M059J (cell line): ENCODE results near the gene ACAD10. TPM values are rescaled to one million over a fixed set of nuclear protein-coding genes. Genes with fewer than 3 reads are reported as not detected.

ENCODE experiments used
- DNase-seq: peaks from one replicate; pipeline ENCODE4 v3.0.0-alpha.2; 2012; ENCODE audit warnings: low read depth
- total RNA-seq: library from RNA; depleted of rRNA; stranded (reverse); fragments of >200 nt; shearing (Covaris generic); gene quantifications from 2 replicates; pipeline ENCODE4 v1.2.3, GENCODE V29; 2014

The ACAD10 gene
- total RNA-seq, 1 experiment from 2014 or later: 4.0 TPM

DNA sequence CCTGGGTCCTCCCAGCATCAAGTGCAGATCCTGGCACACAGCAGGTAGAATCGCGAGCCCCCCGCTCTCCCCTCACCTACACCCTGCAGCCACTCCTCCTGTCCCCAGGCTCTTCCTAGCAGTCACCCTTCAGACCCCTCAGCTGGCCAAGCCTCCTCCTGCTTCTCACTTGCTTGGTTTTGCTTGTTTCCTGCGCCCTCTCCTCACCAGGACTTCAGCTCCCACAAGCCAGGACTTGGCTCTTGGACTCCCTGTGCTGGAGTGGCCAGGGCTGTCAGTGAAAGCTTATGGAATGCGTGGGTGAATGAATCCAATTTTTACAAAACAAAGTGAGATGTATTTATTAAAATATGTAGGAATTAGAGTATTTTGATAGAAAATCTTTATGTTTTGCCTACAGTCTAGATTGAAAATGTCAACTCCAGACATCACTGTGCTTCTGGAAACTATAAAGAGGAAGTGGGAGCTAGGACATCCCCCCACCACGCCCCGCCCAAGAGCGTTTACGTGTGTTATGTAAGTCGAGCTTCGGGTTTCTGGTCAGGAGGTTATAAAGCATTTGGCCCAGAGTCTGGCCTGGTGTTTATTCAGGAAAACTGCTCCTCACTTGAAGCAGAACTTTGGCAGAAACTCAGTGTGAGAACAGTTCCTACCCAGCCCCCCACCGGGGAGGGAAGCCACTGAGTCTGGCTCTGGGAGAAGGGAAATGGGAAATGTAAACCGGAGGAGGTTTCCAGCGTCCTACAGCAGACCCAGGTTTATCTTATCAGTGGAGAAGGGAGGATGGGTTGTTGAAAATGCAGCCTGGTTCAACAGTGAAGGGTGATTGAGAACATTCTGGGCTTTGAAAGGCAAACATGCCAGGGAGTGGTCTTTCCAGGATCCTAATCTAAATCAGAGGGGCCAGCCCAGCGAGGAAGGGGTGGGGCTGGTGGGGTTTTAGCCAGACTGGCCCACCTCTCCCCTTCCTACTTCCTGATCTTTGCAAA is 89.6 kb downstream of the ACAD10 start:
- DNase-seq: no peak

DNA sequence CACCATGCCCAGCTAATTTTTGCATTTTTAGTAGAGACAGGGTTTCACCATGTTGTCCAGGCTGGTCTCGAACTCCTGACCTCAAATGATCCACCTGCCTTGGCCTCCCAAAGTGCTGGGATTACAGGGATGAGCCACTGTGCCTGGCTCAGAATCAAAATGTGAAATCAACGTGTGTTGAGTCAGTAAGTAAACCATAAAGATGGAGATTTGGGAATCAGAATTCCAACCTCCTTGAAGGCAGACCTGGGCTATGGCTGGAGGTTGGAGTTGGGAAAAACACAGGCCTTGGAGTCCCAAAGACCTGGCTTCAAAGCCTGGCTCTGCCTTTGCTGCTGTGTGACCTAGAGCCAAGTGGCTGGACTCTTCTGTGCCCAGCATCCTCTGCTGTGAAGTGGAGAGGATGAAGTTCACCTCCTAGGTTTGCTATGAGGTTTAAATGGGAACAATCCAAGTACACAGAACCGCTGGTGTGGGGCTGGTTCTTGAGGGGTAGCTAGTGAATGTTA is 91.0 kb downstream of the ACAD10 start:
- no peak for DNase-seq

DNA sequence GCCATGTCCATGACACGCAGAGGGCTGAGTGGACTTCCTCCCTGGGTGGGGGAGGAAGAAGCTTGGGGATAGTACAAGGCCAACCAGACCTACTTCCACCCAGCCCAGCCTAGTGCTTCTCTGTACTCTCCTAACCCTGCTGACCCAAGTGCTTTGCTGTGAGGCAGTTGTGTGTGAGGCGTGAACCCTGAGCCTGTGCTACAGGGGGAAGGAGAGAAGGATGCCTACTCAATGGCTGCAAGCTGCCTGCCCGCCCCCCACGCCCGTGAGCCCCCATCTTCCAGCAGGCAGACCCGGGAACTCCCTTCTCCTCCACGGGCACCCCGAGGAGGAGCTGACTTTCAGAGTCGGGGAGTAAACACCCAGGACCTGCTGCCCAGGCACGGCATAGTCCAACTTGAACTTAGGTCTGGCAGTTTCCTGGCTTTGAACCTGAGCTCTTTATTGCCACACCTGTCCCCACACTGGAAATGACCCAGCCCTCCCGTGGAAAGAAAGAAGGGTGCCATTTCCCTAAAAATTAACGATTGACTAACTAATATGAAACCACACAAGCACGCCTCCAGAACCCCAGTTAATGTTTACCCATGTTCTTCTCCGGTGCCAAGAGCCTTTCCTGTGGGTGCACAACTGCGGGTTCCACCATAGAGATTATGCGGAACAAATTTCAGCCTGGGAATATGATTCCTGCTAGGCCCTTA is 91.6 kb downstream of the ACAD10 start:
- no peak for DNase-seq

DNA sequence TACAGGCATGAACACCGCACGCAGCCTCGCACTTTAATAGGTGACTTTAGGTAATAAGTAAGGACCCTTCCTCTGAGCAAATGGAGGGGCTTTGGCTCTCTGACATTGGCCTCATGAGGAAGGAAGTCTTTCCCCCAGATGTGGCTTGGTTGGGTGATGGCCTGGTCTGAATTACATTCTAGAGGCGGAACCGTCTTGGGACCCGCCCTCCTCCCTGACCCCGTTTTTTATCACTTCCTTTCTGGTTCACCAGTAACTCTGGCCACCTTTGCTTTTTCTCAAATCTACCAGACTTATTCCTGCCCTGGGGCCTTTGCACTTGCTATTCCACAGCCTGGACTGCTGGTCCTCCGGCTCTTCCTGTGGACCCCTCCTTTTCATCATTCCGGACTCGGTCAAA is 94.3 kb downstream of the ACAD10 start:
- DNase-seq: no peak

DNA sequence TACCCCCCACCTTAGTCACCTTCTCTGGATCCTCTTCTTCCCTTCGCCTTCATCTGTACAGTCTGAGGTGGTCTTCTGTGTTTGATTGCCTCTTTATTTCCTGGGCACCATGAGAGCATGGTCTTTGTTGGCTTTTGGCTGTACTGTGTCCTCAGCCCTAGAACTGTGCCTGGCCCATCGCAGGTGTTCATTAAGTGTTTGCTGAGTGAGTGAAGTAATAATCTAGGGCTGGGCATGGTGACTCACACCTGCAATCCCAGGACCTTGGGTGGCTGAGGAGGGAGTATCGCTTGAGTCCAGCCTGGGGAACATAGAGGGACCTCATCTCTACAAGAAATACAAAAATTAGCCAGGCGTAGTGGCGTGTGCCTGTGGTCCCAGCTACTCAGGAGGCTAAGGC is 94.8 kb downstream of the ACAD10 start:
- no peak for DNase-seq

DNA sequence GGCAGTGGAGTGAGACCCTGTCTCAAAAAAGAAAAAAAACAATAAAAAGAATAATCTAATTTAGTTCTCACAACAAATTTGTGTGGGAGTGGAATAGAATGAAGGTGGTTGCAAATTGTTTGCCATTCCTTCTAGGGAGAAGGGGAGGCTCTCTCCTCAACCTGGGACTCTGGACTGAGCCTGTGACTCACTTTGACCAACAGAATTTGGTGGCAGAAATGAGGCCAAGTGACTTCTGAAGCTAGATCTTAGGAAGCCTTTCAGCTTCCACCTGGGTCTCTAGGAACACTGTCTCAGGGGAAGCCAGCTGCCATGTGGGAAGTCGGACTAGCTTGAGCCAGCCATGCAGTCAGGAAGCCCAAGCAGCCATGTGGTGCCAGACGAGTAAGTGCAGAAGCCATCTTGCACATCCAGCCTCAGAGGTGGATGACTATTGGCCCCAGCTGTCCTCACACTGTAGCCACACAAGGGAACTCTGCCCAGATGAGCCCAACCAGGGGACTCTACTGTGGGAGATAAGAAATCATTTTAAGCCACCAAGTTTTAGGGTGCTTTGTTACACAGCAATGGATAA is 95.3 kb downstream of the ACAD10 start:
- no peak for DNase-seq

DNA sequence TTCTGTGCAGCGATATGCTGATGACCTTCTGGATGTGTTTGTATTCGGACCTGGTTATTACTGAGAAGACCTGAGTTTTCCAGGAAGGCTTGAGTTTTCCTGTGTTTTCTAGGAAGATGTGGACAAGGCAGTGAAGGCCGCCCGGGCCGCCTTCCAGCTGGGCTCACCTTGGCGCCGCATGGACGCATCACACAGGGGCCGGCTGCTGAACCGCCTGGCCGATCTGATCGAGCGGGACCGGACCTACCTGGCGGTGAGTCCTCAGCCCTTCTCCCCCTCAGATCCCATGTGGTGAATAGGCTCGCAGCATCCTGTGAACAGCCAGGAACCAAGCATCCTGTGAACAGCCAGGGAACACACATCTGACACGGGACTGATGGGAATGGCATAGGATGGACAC is 97.2 kb downstream of the ACAD10 start:
- no peak for DNase-seq

DNA sequence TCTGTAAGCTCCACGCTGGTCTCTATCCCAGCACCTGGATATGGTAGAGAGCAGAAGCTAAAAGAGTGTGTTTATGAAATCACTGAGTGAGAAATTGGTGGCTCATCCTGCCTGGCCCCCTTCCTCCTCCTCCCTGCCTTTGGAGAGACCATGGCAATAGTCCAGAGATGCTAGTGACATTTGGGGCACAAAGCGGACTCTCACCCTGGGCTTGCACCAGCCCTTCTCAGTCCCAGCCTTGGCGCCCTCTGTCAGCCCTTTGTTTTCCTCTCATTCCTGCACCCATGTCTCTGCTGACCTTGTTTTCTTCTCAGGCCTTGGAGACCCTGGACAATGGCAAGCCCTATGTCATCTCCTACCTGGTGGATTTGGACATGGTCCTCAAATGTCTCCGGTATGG is 99.1 kb downstream of the ACAD10 start:
- no peak for DNase-seq

DNA sequence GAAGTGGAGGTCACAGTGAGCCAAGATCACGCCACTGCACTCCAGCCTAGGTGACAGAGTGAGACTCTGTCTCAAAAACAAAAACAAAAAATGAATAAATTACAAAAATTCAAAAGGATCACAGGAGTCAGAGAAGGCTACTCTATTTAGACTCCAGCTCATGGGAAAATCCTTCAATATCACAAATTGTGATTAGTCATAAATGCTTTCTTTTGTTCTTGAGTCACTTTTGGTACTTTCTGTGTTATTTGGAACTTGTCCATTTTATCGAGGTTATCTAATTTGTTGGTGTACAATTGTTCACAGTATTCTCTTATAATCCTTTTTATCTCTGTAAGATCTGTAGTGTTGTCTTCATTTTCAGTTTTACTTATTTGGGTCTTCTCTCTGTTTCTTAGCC is 99.8 kb downstream of the ACAD10 start:
- peak; percentile 58 for DNase-seq

DNA sequence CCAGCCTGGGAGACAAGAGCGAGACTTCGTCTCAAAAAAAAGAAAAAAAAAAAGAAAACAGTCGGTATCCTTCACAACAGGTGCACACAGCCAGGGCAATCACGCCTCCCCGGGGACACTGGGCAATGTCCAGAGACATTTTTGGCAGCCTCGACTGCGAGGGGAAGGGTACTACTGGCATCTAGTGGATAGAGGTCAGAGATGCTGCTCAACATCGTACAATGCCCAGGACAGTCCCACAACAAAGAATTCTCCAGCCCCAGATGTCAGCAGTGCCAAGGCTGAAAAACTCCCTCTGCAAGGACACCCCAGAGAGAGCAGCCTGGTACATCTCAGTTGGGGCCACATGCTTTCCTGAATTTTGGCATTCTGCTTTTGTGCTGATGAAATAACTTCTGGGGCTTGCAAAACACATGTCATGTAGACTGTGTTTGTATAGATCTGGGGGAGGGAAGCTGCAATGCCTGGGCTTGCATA is 102.4 kb downstream of the ACAD10 start:
- DNase-seq: peak; percentile 26

DNA sequence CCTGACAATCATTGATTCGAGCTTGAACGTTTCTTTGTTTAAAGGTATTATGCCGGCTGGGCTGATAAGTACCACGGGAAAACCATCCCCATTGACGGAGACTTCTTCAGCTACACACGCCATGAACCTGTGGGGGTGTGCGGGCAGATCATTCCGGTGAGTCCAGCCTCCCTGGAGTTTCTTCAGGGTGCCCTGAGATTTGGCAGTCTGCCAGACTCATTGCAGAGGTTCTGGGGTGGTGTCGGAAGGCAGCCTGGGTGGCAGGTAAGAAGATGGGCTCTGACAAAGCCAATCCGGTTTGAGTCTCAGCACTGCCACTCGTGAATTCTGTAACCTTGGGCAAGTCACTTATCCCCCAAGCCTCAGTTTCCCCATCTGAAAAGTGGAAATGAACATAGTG is 103.9 kb downstream of the ACAD10 start:
- DNase-seq: no peak

DNA sequence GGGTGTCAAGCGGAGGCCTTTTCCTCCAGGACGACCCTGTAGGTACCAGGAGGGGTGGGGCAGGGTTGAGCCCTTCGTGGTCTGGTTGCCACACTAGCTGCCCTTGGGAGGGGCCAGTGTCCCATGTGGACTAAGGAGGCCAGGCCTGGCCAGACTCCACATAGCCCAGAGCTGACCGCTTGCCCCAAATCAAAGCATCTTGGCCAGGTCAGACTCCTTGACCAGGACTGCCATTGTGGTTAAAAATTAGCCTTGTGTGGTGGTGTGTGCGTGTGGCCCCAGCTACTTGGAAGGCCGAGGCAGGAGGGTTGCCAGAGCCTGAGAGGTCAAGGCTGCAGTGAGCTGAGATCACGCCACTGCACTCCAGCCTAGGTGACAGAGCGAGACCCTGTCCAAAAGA is 105.7 kb downstream of the ACAD10 start:
- no peak for DNase-seq

DNA sequence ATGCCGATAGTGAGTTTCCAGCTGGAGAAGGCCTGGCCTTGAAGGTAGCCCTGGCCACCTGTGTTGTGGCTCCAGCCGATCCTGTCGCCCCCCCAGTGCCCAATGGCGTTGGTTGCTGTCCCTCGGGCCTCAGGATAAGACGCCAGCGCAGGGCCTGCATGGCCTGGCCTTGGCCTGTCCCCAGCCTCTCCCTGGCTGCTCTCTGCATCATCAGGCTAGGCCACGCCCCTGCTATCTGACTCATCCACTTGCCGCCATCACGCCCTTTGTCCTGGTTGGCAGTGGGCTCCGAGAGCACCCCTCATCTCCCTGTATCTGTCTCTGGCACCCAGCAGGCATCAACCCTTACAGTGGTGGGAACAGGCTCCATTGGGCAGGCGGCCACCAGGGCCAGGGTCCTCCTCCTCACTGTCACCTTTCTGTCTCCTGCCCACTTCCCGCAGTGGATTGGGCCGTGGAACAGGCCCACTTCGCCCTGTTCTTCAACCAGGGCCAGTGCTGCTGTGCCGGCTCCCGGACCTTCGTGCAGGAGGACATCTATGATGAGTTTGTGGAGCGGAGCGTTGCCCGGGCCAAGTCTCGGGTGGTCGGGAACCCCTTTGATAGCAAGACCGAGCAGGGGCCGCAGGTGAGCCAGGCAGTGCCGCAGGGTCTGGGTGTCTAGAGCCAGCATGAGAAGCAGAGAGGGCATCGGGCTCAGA is 106.5 kb downstream of the ACAD10 start:
- peak; percentile 20 for DNase-seq

DNA sequence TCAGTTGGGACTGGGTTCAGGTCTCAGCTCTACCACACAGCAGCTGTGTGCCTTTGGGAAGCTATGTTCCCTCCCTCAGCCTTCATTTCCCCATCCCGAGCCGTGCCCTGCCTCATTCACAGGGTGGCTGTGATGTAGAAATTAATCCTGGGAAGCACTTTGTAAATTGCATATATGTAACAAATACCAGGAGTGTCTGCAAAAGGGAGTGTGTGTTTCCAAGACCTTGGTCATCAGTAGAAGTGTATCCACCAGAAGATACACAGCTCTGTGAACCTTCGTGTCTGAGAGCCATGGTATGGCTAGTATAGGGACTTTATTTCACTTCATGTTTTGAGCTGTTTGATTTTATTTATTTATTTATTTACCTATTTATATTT is 107.0 kb downstream of the ACAD10 start:
- no peak for DNase-seq

DNA sequence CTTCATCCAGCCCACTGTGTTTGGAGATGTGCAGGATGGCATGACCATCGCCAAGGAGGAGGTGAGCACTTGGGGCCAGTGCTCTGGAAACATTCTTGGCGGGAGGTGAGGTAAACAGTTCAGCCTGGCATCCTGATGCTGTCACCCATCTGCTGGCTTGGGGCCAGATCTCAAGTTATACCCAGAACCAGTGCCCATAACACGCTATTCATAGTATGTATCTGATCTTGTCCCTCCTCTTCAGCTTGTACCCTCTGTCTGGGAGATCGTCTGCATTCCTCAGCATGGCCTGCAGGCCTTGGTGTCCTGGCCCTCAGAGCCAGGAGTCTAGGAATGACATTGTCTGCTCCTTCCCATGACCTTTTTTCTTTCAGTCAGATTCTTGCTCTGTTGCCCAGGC is 112.3 kb downstream of the ACAD10 start:
- DNase-seq: no peak

DNA sequence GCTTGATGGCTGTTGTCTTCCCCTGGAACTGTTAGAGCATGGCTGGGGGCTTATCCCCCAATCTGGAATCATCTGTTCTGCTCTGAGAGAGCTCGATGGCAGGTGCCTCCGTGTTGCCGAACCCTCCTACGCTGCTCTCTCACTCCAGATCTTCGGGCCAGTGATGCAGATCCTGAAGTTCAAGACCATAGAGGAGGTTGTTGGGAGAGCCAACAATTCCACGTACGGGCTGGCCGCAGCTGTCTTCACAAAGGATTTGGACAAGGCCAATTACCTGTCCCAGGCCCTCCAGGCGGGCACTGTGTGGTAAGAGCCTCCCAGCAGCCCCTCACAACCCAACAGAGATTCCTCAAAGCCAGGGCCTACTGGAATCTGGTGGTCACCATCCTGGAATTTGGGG is 113.9 kb downstream of the ACAD10 start:
- DNase-seq: no peak

DNA sequence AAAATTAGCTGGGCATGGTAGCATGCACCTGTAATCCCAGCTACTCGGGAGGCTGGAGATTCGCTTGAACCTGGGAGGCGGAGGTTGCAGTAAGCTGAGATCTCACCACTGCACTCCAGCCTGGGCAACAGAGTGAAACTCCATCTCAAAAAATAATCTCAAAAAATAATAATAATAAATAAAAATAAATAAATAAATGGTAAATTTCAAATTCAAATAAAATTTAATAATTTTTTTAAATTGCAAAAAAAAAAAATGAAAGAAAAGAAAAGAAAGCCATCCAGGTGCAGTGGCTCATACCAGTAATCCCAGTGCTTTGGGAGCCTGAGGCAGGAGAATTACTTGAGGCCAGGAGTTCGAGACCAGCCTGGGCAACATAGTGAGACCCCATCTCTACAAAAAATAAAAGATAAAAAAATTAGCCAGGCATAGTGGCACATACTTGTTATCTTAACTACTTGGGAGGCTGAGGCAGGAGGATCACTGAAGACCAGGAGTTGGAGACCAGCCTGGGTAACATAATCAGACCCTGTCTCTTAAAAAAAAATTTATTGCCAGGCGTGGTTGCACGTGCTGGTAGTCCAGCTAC is 117.3 kb downstream of the ACAD10 start:
- DNase-seq: no peak

DNA sequence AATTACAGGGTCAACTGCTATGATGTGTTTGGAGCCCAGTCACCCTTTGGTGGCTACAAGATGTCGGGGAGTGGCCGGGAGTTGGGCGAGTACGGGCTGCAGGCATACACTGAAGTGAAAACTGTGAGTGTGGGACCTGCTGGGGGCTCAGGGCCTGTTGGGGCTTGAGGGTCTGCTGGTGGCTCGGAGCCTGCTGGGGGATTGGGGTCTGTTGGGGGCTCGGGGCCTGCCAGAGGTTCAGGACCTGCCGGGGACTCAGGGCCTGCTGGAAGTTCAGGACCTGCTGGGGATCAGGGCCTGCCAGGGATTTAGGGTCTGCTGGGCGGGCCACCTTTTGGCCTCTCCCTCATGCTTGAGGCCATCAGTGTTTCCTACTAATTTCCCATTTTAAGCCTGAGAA is 118.0 kb downstream of the ACAD10 start:
- no peak for DNase-seq

DNA sequence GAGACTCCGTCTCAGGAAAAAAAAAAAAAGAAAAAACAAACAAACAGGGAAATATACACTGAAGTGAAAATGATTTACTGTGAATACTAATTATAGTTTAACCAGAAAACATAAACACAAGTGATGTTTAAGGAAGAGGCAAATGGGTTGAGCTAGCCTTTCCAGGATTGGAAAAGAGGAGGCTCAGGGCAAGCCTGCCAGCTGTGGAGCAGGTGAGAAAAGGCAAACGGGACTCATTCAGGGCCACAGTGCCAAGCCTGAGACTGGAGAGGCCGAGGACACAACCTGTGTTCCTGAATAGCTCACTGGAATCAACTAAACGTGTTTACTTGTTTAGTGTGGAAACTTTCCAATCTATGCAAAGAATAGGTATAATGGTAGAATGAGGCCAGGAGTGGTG is 120.5 kb downstream of the ACAD10 start:
- DNase-seq: no peak
